ENCODE measurements around the gene NKG7. TPM values are rescaled to one million over a fixed set of nuclear protein-coding genes. Genes with fewer than 3 reads are reported as not detected.

The NKG7 gene
- total RNA-seq, 4 donors from 2014 or later = 0.58 to 2.0 (median 0.67) TPM; not detected in 1

GRCh38 chr19:51389143-51389542 is 16.7 kb upstream of the NKG7 start:
- no peaks in the 10 kb centered on the region for H3K27me3 ChIP-seq
- 84% methylated on average over 3 of the region's 14 CpGs; no CpG with 5 or more reads in 1 of the 2 donors for WGBS, 2 donors (ENCODE audit: low coverage in 1 of 2)

GRCh38 chr19:51387924-51388389 is 15.5 kb upstream of the NKG7 start, which contains the start of gene LIM2:
Gene LIM2, minus strand, starts transcription at chr19:51387974. Its CDS starts 531 bp downstream, at chr19:51387443.
- 20% methylated on average over 1 of the region's 15 CpGs; no CpG with 5 or more reads in 1 of the 2 donors for WGBS, 2 donors (ENCODE audit: low coverage in 1 of 2)
- H3K27ac ChIP-seq = no peak within 1 kb of the TSS
- H3K9me3 ChIP-seq = no peaks in the 10 kb centered on the region
- no peaks in the 10 kb centered on the region for H3K36me3 ChIP-seq
- no peak within 1 kb of the TSS for H3K4me3 ChIP-seq
- H3K4me1 ChIP-seq = no peaks in the 10 kb centered on the region
- TF ChIP-seq POLR2A (IDR thresholded peaks at IDR 0.05) = no peak
- TF ChIP-seq POLR2AphosphoS5 (IDR thresholded peaks at IDR 0.05) = no peak
- TF ChIP-seq CTCF (IDR thresholded peaks at IDR 0.05) = no peak
- no peak for ATAC-seq
- no peaks in the 10 kb centered on the region for H3K27me3 ChIP-seq

More at GRCh38 chr19:51389143-51389542, 16.7 kb upstream of the NKG7 start:
- ATAC-seq = no peak
- no peak for TF ChIP-seq EP300 (IDR thresholded peaks at IDR 0.05)
- TF ChIP-seq POLR2AphosphoS5 (IDR thresholded peaks at IDR 0.05) = no peak
- TF ChIP-seq POLR2A (IDR thresholded peaks at IDR 0.05) = no peak
- no peak for TF ChIP-seq CTCF (IDR thresholded peaks at IDR 0.05)
- Histone ChIP-seq H3K36me3 (no peaks in the 10 kb centered on the region), H3K4me3 (no peak overlapping the region), H3K27ac (no peak overlapping the region), H3K4me1 (peaks cover 0 to 6% (median 0%) of the 10 kb centered on the region in 3 donors), H3K9me3 (no peaks in the 10 kb centered on the region)

- Histone ChIP-seq H3K4me1 (no peaks in the 10 kb centered on the region), H3K4me3 (no peak overlapping the region), H3K9me3 (no peaks in the 10 kb centered on the region), H3K36me3 (no peaks in the 10 kb centered on the region), H3K27me3 (no peaks in the 10 kb centered on the region), H3K27ac (no peak overlapping the region)
- TF ChIP-seq EP300 (IDR thresholded peaks at IDR 0.05) (no peak), POLR2AphosphoS5 (IDR thresholded peaks at IDR 0.05) (no peak), POLR2A (IDR thresholded peaks at IDR 0.05) (no peak), CTCF (IDR thresholded peaks at IDR 0.05) (no peak)
- 67 to 97% methylated on average over 5 to 7 of the region's 14 CpGs for WGBS, 2 donors (ENCODE audit: low coverage in 1 of 2)
- ATAC-seq = no peak
Observed at GRCh38 chr19:51386882-51387520, 14.5 kb upstream of the NKG7 start.

GRCh38 chr19:51382004-51382403 is 9.6 kb upstream of the NKG7 start:
- Histone ChIP-seq H3K36me3 (no peaks in the 10 kb centered on the region), H3K27ac (no peak overlapping the region), H3K9me3 (peaks cover 0 to 12% (median 0%) of the 10 kb centered on the region in 3 donors), H3K4me3 (no peak overlapping the region), H3K27me3 (no peaks in the 10 kb centered on the region), H3K4me1 (no peaks in the 10 kb centered on the region)
- 100% methylated on average over 1 to 4 of the region's 4 CpGs for whole genome bisulfite sequencing, 2 donors (ENCODE audit: low coverage in 1 of 2)
- TF ChIP-seq POLR2AphosphoS5 (IDR thresholded peaks at IDR 0.05) (no peak), POLR2A (IDR thresholded peaks at IDR 0.05) (no peak), CTCF (IDR thresholded peaks at IDR 0.05) (no peak)
- no peak for ATAC-seq

GRCh38 chr19:51380379-51380778 is 7.9 kb upstream of the NKG7 start:
- TF ChIP-seq POLR2A (IDR thresholded peaks at IDR 0.05) = no peak
- TF ChIP-seq CTCF (IDR thresholded peaks at IDR 0.05) = no peak
- TF ChIP-seq POLR2AphosphoS5 (IDR thresholded peaks at IDR 0.05) = no peak
- TF ChIP-seq EP300 (IDR thresholded peaks at IDR 0.05) = no peak
- no peak for ATAC-seq
- H3K27ac ChIP-seq = no peak overlapping the region
- H3K27me3 ChIP-seq = no peaks in the 10 kb centered on the region
- no peaks in the 10 kb centered on the region for H3K4me1 ChIP-seq
- H3K36me3 ChIP-seq = no peaks in the 10 kb centered on the region
- H3K9me3 ChIP-seq = peaks cover 0 to 12% (median 0%) of the 10 kb centered on the region in 3 donors
- WGBS, 2 donors (ENCODE audit: low coverage in 1 of 2) = 84% methylated on average over 4 of the region's 9 CpGs; no CpG with 5 or more reads in 1 of the 2 donors
- H3K4me3 ChIP-seq = no peak overlapping the region

Data from gastroesophageal sphincter (tissue), 4 donors.